Glomerular visceral epithelial cell (primary cell): ENCODE measurements around the gene R3HDM2.
A peak's percentile ranks its signal among the peaks of the same experiment; 100 is the strongest.
"Not testable (repeated sequence)": the region's sequence is repeated elsewhere in the genome, so short reads cannot be mapped to it uniquely, and the experiment has no call there.

Source experiments
- DNase-seq: peaks from one replicate; pipeline ENCODE4 v3.0.0-alpha.2; 2016; ENCODE audit errors: extremely low spot score

The R3HDM2 gene

DNA sequence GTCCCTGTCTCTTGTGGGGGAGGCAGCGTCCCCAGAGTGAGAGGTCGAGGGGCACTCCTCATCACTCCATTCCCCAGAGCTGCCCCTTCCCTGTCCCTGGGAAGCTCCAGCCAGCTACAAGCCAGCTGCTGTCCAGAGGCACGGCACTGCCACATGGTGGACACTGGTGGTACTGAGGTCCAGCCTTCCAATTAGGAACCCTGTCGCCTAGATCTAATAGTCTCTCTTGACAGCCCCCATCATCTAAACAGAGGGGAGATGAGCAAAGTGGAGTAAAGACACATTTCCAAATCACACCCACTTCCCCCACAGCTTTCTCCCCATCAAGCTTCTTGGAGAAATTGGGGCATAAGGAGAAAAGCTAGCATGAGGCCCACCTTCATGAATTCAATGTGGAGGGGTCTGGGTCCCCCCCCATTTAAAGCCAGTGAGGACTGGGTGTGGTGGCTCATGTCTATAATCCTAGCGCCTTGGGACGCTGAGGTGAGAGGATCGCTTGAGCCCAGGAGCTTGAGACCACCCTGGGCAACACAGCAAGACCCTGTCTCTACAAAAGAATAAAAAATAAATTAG lies 22.2 kb upstream of the R3HDM2 start:
- DNase-seq, result peak; percentile 75

DNA sequence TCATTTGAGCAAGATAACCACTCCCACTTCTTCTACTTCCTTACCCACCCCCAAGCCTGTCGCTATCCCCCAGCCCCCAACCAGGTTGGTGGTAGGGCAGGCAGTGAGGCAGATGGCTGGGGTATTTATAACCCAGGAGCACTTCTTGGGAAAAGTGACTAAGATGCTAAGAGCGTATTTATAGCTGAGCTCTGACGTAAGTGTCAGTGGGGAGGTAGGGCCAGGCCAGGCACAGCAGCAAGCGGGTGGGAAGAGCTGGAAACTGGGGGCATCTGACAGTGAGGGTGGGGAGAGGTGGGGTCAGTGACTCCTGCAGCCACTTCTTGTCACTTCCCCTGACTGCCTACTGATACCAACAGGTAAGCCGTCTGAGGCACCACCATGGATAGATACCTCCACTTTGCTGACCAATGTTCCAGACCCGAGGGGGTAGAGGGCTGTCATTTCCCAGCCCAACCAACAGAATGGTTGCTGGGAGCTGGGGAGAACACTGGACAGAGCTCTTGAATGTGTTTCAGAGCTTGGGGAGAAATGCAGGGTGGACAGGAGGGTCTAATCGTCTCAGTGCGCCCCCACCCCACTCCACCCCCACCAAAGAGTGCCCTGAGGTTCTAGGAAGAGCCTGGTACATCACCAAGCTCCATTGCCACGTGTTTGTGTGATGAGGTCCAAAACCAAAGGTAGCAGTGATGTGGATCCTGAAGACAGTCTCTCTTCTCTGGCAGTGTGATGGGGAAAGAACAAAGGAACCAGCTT lies 21.5 kb upstream of the R3HDM2 start:
- DNase-seq, result peak; percentile 60

DNA sequence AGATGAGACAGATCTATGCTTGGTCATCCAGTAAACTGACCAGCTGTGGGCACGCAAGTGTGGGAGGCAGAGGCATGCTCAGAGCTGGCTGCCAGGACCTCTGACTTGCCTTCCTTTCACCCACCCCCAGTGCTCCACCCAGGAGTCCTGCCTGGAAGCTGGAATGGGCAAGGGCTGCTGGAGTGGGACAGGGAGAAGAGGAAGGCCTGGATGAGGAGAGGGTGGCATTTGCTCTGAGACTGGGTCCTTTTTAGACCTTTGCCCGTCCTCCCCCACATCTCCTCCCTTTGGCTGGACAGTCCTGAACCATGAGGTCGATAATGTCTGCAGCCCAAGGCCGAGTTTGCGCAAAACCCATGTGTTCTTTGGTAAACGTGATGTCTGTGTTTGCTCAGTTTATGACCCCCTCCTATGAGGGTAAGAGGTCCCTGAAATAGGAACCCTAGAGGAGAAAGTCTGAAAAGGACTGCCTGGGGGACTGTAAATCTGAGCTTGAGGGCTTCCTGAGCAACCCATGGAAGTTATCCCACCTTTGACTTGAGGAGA lies 20.5 kb upstream of the R3HDM2 start:
- no peak for DNase-seq

DNA sequence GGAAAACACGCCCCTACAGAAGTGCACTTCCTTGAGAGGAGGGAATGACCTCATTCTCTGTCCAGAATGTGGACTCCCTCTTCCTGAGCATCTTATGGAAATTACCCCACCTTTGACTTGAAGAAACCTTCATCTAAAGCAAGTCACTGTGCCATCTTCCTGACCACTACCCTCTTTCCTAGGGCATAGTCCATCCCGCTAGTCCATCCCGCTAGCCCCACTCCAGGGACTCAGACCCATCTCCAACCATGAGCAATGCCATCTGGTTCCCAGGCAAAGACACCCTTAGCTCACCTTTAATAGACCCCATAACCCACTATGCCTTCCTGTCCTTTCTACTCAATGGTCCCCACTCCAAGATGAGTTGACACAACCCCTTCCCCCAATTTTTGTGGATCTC lies 19.2 kb upstream of the R3HDM2 start:
- no peak for DNase-seq

DNA sequence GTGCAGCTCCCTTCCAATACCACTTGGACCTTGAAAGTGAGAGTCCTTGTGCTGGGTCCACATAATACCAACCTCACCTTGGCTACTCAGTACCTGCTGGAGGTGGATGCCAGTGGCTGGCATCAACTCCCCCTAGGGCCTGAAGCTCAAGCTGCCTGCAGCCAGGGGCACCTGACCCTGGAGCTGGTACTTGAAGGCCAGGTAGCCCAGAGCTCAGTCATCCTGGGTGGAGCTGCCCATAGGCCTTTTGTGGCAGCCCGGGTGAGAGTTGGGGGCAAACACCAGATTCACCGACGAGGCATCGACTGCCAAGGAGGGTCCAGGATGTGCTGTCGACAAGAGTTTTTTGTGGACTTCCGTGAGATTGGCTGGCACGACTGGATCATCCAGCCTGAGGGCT lies 18.5 kb upstream of the R3HDM2 start:
- no peak for DNase-seq

DNA sequence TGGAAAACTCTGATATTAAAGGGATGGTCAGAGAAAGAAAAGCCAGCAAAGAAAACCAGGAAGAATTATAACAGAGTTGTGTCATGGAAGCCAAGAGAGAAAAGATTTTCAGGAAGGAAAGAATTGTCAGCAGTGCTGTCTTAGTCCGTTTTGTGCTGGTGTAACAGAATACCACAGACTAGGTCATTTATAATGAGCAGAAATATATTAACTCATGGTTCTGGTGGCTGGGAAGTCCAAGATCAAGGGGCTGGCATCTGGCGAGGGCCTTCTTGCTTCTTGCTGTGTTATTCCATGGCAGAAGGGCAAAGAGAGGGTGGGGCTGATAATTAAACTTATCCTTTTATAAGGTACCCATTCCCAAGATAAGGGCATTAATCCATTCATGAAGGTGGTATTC lies 17.8 kb upstream of the R3HDM2 start:
- no peak for DNase-seq

DNA sequence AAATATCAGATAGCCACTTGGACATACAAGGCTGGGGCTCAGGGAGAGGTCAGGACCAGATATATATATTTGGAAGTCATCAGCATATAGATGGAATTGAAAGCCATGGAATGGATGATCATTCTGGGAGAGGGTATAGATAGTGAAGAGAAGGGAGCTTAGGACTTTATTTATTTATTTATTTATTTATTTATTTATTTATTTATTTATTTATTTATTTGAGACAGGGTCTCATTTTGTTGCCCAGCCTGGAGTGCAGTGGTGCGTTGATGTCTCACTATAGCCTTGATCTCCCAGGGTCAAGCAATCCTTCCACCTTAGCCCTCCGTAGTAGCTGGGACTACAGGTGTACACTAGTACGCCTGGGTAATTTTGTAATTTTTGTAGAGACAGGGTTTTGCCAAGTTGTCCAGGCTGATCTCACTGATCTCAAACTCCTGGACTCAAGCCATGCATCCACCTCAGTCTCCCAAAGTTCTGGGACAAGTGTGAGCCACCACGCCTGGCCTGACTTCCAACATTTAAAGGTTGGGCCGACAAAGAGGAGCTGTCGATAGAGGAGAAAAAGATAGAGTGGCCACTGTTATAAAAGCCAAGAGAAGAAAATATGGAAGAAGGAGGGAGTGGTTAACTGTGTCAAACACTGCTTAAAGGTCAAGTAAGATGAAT lies 15.6 kb upstream of the R3HDM2 start:
- DNase-seq, result no peak

DNA sequence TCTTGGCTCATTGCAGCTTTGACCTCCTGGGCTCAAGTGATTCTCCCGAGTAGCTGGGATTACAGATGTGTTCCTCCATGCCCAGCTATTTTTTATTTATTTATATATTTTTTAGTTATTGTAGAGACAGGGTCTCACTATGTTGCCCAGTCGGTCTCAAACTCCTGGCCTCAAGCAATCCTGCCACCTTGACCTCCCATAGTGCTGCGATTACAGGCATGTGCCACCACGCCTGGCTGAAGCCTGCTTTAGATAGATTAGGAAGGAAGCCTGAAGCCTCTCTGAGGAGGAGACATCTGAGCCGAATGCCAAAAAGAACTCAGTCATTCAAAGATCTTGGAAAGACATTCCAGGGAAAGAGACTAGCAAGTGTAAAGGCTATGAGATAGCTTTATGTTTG lies 13.9 kb upstream of the R3HDM2 start:
- no peak for DNase-seq

DNA sequence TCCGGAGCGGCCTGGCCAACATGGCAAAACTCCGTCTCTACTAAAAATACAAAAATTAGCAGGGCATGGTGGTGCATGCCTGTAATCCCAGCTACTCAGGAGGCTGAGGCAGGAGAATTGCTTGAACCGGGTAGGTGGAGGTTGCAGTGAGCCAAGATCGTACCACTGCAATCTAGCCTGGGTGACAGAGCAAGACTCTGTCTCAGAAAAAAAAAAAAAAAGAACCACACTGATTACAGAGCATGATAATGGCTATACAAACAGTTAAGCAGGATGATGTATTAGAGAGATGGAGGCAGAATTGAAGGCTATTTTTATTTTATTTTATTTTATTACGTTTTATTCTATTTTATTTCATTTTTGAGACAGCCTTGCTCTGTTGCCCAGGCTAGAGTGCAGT lies 13.5 kb upstream of the R3HDM2 start:
- not testable (repeated sequence) for DNase-seq

DNA sequence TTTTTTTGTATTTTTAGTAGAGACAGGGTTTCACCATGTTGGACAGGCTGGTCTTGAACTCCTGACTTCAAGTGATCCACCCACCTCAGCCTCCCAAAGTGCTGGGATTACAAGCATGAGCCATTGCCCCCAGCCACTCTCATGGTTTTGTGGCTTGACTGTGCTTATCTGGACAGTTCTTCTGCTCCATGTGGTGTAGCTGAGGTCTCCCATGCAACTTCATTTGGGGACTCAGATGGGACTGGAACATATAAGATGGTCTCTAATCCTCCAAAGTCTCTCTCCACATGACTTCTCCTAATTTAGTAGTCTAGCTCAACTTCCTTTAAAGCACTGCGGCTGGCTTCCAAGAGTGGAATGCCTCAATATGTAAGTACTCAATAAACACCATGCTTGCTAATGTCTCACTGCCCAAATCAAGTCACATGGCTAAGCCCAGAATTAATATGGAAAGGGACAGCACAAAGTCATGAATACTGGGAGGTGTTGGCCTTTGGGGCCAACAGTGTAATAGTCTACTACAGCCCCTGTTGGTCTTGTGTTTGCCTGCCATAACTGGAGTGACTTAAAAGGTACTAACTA lies 11.1 kb upstream of the R3HDM2 start:
- DNase-seq, result no peak

DNA sequence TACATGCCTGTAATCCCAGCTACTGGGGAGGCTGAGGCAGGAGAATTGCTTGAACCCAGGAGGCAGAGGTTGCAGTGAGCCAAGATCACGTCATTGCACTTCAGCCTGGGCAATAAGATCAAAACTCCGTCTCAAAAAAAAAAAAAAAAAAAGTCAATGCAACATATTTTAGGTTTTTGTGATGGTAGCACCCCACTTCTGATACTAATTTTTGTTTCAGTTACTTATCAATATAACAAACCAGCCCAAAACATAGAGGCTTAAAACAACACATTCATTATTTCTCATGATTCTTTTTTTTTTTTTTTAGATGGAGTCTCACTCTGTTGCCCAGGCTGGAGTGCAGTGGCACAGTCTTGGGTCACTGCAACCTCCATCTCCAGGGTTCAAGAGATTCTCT lies 10.6 kb upstream of the R3HDM2 start:
- not testable (repeated sequence) for DNase-seq

DNA sequence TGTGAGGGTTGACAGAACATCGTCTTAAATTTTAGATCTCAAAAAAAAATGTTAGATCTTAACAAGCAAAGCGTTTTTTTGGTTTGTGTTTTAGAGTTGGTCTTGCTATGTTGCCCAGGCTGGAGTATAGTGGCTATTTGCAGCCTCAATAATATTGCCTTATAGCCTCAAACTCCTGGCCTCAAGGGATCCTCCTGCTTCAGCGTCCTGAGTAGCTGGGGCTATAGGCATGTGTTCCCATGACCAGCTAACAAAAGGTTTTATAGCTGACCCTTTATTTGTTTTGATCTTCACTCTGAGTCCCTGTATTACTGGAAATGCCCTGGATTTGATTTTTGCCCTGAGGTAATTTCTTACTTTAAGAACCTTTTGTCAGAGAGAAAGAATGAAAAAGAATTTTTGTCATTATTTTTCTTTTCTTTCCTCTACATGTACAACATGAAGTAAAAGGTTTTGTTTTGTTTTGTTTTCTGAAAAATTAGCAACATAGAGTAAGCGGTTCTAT lies 9.0 kb upstream of the R3HDM2 start:
- no peak for DNase-seq

DNA sequence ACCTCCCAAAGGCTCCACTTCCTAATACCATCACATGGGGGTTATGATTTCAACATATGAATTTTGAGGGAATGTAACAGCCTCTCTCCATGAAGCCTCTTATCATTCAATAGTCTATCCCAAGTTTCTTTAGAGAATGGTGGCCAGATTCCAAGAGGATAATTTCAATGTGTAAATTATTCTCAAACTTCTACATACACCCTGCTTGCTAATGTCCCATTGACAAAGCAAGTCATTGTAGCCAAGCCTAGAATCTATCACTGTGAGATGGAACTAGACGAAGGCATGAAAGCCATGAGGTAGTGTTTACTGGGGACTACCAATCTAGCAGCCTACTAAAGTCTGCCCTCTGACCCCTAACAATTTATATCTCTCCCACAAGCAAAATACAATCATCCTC lies 7.6 kb upstream of the R3HDM2 start:
- DNase-seq, result no peak

DNA sequence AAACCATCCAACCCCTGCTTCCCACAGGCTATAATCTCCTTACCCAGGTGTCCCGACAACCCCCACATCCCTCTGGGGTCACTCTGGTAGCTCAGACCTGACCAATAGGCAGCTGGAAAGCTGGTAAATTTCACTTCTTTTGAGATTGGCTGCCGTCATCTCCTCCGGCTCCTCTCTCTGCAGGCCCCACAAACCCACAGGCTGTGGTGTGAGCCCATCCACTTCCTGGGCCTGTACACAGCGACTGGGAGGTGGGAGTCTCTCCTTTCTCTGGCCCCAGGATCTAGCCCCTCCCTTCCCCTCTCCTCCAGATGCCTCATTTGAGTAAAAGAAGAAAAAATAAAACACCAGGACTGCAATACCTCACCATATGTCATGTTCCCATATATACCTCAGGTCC lies 4.5 kb upstream of the R3HDM2 start:
- DNase-seq, result no peak

DNA sequence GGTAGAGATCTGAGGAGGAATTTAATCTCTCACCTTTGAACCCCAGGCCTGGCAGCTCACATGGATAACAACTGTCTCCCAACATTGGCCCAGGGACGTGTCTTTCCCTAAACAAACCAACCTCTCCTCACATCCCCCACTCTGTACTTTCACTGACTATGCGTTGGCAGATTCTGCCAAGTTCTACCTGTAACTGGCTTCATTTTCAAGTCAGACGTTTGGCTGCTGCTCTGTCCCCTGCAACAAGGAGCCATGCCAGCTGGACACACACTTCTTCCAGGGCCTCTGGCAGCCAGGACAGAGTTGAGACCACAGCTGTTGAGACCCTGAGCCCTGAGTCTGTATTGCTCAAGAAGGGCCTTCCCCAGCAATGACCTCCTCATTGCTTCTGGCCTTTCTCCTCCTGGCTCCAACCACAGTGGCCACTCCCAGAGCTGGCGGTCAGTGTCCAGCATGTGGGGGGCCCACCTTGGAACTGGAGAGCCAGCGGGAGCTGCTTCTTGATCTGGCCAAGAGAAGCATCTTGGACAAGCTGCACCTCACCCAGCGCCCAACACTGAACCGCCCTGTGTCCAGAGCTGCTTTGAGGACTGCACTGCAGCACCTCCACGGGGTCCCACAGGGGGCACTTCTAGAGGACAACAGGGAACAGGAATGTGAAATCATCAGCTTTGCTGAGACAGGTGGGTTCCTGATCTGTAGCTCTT lies 3.8 kb upstream of the R3HDM2 start, which contains the start of gene INHBC:
Gene INHBC, plus strand, starts transcription at position 268 of the 707 bp plus-strand sequence. Its CDS starts 103 bp downstream, at position 371.
- no peak for DNase-seq

DNA sequence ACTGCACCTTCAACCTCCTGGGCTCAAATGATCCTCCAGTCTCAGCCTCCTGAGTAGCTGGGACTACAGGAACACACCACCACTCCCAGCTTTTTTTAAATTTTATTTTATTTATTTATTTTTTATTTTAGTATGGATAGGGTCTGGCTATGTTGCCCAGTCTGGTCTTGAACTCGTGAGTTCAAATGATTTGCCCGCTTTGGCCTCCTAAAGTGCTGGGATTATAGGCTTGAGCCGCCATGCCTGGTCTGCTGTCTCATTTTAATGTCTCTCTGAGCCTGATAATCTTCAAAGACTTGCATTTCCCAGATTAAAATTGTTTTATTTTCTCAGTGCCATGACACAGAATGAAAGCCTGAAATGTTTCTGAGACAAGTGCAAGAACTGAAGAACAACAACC lies 2.5 kb upstream of the R3HDM2 start:
- no peak for DNase-seq

DNA sequence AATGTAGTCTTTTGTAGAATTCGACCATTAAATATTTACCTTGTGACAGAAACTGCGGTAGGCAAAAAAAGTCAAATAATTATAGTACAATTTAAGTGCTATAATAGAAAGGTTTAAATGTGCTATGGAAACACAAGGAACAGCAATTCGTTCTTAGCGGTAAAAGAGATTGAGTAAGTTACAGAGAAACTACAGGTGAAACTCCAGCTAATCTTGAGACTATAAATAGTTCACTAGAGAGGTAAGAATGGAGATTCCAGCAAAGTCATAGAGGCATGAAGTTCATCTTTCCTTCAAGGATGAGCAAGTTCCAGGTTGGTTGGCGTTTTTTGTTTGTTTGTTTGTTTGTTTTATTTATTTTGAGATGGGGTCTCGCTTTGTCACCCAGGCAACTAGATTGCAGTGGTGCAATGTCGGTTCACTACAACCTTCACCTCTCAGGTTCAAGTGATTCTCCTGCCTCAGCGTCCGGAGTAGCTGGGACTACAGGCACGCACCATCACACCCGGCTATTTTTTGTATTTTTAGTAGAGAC lies 878 bp upstream of the R3HDM2 start:
- DNase-seq, result no peak

DNA sequence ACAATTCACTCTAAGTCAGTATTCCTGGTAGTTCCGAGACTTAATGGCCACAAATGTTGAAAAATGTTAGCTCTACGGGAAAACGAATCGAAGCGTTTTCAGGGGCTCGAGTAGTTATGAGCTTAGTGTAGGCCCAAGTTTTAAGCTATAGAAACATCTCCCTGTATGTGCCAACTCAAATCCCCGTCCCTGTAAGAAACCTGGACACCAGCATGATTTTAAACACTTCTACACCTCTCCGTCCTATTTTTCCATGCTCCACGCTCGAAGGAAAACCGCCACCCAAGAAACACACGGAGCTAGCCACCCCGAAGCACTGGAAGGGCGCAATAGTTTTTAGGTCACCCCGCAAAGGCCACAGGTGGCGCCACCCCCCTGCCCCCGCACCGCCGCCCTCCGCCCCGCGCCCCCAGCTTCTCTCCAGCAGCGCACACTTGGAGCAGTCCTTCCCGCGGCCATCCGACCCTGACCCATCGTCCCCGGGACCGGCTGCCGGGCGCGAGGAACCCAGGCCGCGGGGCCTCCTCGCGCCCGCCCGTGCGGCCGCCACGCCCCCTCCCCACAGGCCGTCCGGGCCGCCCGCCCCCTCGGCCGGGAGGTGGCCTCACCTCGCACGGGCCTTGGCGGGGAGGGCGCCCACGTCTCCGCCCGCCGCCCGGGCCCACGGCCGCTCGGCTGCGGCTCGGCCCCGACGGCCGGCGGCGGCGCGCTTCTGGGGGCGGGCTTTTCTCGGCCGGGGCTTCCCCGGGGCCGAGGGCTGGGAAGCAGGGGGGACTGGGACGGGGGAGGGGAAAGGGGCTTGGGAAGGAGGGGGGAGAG lies 522 bp downstream of the R3HDM2 start:
- no peak for DNase-seq

DNA sequence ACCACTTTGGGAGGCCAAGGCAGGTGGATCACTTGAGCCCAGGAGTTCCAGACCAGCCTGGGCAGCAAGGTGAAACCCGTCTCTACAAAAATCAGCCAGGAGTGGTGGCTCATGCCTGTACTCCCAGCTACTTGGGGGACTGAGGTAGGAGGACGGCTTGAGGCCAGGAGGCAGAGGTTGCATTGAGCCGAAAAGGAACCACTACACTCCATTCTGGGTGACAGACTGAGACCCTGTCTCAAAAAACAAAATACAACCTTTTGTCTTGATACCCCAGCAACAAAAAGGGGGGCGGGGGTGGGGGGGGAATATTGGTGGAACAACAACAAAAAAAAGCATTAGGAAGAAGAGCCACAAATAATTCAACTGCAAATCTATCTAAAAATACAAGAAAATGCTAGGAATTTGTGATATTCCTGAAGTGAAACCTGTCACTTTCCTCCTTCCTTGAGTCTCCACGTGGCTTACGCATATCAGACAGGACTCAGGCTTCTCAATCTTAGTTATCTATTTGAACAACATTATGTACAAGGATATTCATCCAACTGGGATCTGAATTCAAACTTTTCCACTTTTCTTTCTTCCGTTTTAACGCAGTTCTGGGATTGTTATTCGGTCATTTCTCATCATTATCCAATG lies 1.3 kb downstream of the R3HDM2 start:
- peak; percentile 11 for DNase-seq

DNA sequence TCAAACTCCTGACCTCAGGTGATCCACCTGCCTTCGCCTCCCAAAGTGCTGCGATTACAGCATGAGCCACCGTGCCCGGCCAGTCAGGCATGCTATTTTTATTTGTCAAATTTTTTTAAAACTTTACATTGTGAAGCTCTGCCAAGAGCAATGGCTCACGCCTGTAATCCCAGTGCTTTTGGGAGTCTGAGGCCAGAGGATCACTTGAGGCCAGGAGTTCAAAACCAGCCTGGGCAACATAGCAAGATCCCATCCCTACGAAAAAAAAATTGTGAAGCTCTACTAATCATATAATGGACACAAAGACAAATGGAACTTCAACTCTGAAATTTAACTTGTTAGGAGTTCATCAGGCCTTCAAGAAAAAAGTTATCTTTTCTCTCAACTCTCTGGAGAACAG lies 1.9 kb downstream of the R3HDM2 start:
- DNase-seq, result no peak
